ENCODE measurements around the gene MORF4L1.
A peak's percentile ranks its signal among the peaks of the same experiment; 100 is the strongest.

Gene MORF4L1

GRCh38 chr15:78910271-78910670 is 37.6 kb downstream of the MORF4L1 start:
- Histone ChIP-seq H3K27me3 (ENCODE audit: control insufficient read depth, insufficient read depth, low read length) (no peaks in the 10 kb centered on the region), H3K4me3 (ENCODE audit: low read length) (no peak overlapping the region), H3K36me3 (ENCODE audit: control insufficient read depth, insufficient read depth, low read length) (peaks cover 20% of the 10 kb centered on the region), H3K4me1 (ENCODE audit: control insufficient read depth, insufficient read depth, low read length) (peaks cover 16% of the 10 kb centered on the region), H3K27ac (ENCODE audit: low read depth, low read length) (no peak overlapping the region), H3K9ac (ENCODE audit: low read length) (no peak overlapping the region)

- Histone ChIP-seq H3K27ac (ENCODE audit: low read depth, low read length) (no peak overlapping the region), H3K4me3 (ENCODE audit: low read length) (no peak overlapping the region), H3K36me3 (ENCODE audit: control insufficient read depth, insufficient read depth, low read length) (peaks cover 14% of the 10 kb centered on the region), H3K4me1 (ENCODE audit: control insufficient read depth, insufficient read depth, low read length) (peaks cover 21% of the 10 kb centered on the region), H3K27me3 (ENCODE audit: control insufficient read depth, insufficient read depth, low read length) (no peaks in the 10 kb centered on the region), H3K9ac (ENCODE audit: low read length) (no peak overlapping the region)
These were observed 39.6 kb downstream of the MORF4L1 start for GRCh38 chr15:78912316-78912715.

GRCh38 chr15:78913012-78913411 is 40.3 kb downstream of the MORF4L1 start:
- H3K4me1 ChIP-seq (ENCODE audit: control insufficient read depth, insufficient read depth, low read length): peaks cover 21% of the 10 kb centered on the region
- H3K4me3 ChIP-seq (ENCODE audit: low read length): no peak overlapping the region
- H3K27ac ChIP-seq (ENCODE audit: low read depth, low read length): no peak overlapping the region
- no peak overlapping the region for H3K9ac ChIP-seq (ENCODE audit: low read length)
- H3K36me3 ChIP-seq (ENCODE audit: control insufficient read depth, insufficient read depth, low read length): peaks cover 11% of the 10 kb centered on the region
- no peaks in the 10 kb centered on the region for H3K27me3 ChIP-seq (ENCODE audit: control insufficient read depth, insufficient read depth, low read length)

GRCh38 chr15:78914027-78914764 is 41.5 kb downstream of the MORF4L1 start:
- peaks cover 10% of the 10 kb centered on the region for H3K36me3 ChIP-seq (ENCODE audit: control insufficient read depth, insufficient read depth, low read length)

GRCh38 chr15:78915341-78916087 is 42.8 kb downstream of the MORF4L1 start:
- Histone ChIP-seq H3K27ac (ENCODE audit: low read depth, low read length) (peak overlapping the region; percentile 53), H3K4me1 (ENCODE audit: control insufficient read depth, insufficient read depth, low read length) (peaks cover 21% of the 10 kb centered on the region), H3K9ac (ENCODE audit: low read length) (no peak overlapping the region)

More at GRCh38 chr15:78914027-78914764, 41.5 kb downstream of the MORF4L1 start:
- Histone ChIP-seq H3K4me3 (ENCODE audit: low read length) (no peak overlapping the region), H3K27me3 (ENCODE audit: control insufficient read depth, insufficient read depth, low read length) (no peaks in the 10 kb centered on the region), H3K4me1 (ENCODE audit: control insufficient read depth, insufficient read depth, low read length) (peaks cover 21% of the 10 kb centered on the region), H3K9ac (ENCODE audit: low read length) (no peak overlapping the region), H3K27ac (ENCODE audit: low read depth, low read length) (peak overlapping the region; percentile 71)

GRCh38 chr15:78916088-78916487 is 43.4 kb downstream of the MORF4L1 start:
- H3K4me1 ChIP-seq (ENCODE audit: control insufficient read depth, insufficient read depth, low read length): peaks cover 21% of the 10 kb centered on the region

More at GRCh38 chr15:78915341-78916087, 42.8 kb downstream of the MORF4L1 start:
- H3K4me3 ChIP-seq (ENCODE audit: low read length): no peak overlapping the region
- H3K27me3 ChIP-seq (ENCODE audit: control insufficient read depth, insufficient read depth, low read length): no peaks in the 10 kb centered on the region
- peaks cover 10% of the 10 kb centered on the region for H3K36me3 ChIP-seq (ENCODE audit: control insufficient read depth, insufficient read depth, low read length)

GRCh38 chr15:78917888-78918287 is 45.2 kb downstream of the MORF4L1 start:
- peaks cover 21% of the 10 kb centered on the region for H3K4me1 ChIP-seq (ENCODE audit: control insufficient read depth, insufficient read depth, low read length)
- no peak overlapping the region for H3K4me3 ChIP-seq (ENCODE audit: low read length)
- H3K36me3 ChIP-seq (ENCODE audit: control insufficient read depth, insufficient read depth, low read length): peaks cover 10% of the 10 kb centered on the region
- H3K27me3 ChIP-seq (ENCODE audit: control insufficient read depth, insufficient read depth, low read length): no peaks in the 10 kb centered on the region
- no peak overlapping the region for H3K9ac ChIP-seq (ENCODE audit: low read length)
- peak overlapping the region; percentile 31 for H3K27ac ChIP-seq (ENCODE audit: low read depth, low read length)

More at GRCh38 chr15:78916088-78916487, 43.4 kb downstream of the MORF4L1 start:
- Histone ChIP-seq H3K36me3 (ENCODE audit: control insufficient read depth, insufficient read depth, low read length) (peaks cover 11% of the 10 kb centered on the region), H3K4me3 (ENCODE audit: low read length) (no peak overlapping the region), H3K27me3 (ENCODE audit: control insufficient read depth, insufficient read depth, low read length) (no peaks in the 10 kb centered on the region), H3K27ac (ENCODE audit: low read depth, low read length) (peak overlapping the region; percentile 53), H3K9ac (ENCODE audit: low read length) (no peak overlapping the region)

GRCh38 chr15:78921517-78921916 is 48.8 kb downstream of the MORF4L1 start:
- Histone ChIP-seq H3K4me1 (ENCODE audit: control insufficient read depth, insufficient read depth, low read length) (peaks cover 5% of the 10 kb centered on the region), H3K27me3 (ENCODE audit: control insufficient read depth, insufficient read depth, low read length) (no peaks in the 10 kb centered on the region), H3K4me3 (ENCODE audit: low read length) (no peak overlapping the region), H3K9ac (ENCODE audit: low read length) (no peak overlapping the region), H3K27ac (ENCODE audit: low read depth, low read length) (no peak overlapping the region), H3K36me3 (ENCODE audit: control insufficient read depth, insufficient read depth, low read length) (peaks cover 25% of the 10 kb centered on the region)

- Histone ChIP-seq H3K27ac (ENCODE audit: low read depth, low read length) (no peak overlapping the region), H3K27me3 (ENCODE audit: control insufficient read depth, insufficient read depth, low read length) (no peaks in the 10 kb centered on the region), H3K4me1 (ENCODE audit: control insufficient read depth, insufficient read depth, low read length) (peaks cover 3% of the 10 kb centered on the region), H3K9ac (ENCODE audit: low read length) (no peak overlapping the region), H3K36me3 (ENCODE audit: control insufficient read depth, insufficient read depth, low read length) (peaks cover 26% of the 10 kb centered on the region), H3K4me3 (ENCODE audit: low read length) (no peak overlapping the region)
These were observed 49.2 kb downstream of the MORF4L1 start for GRCh38 chr15:78921940-78922339.

- Histone ChIP-seq H3K27me3 (ENCODE audit: control insufficient read depth, insufficient read depth, low read length) (no peaks in the 10 kb centered on the region), H3K36me3 (ENCODE audit: control insufficient read depth, insufficient read depth, low read length) (peaks cover 29% of the 10 kb centered on the region), H3K27ac (ENCODE audit: low read depth, low read length) (no peak overlapping the region), H3K9ac (ENCODE audit: low read length) (no peak overlapping the region), H3K4me1 (ENCODE audit: control insufficient read depth, insufficient read depth, low read length) (no peaks in the 10 kb centered on the region), H3K4me3 (ENCODE audit: low read length) (no peak overlapping the region)
These were observed 49.8 kb downstream of the MORF4L1 start for GRCh38 chr15:78922527-78922926.

- no peak overlapping the region for H3K9ac ChIP-seq (ENCODE audit: low read length)
- H3K4me3 ChIP-seq (ENCODE audit: low read length): no peak overlapping the region
- peaks cover 32% of the 10 kb centered on the region for H3K36me3 ChIP-seq (ENCODE audit: control insufficient read depth, insufficient read depth, low read length)
- no peaks in the 10 kb centered on the region for H3K4me1 ChIP-seq (ENCODE audit: control insufficient read depth, insufficient read depth, low read length)
- no peaks in the 10 kb centered on the region for H3K27me3 ChIP-seq (ENCODE audit: control insufficient read depth, insufficient read depth, low read length)
- H3K27ac ChIP-seq (ENCODE audit: low read depth, low read length): no peak overlapping the region
These were observed 50.3 kb downstream of the MORF4L1 start for GRCh38 chr15:78923015-78923414.

GRCh38 chr15:78923480-78924360 is 51.0 kb downstream of the MORF4L1 start:
- H3K36me3 ChIP-seq (ENCODE audit: control insufficient read depth, insufficient read depth, low read length): peaks cover 32% of the 10 kb centered on the region

More at GRCh38 chr15:78923480-78924360, 51.0 kb downstream of the MORF4L1 start:
- no peak overlapping the region for H3K9ac ChIP-seq (ENCODE audit: low read length)
- H3K27ac ChIP-seq (ENCODE audit: low read depth, low read length): no peak overlapping the region
- no peaks in the 10 kb centered on the region for H3K4me1 ChIP-seq (ENCODE audit: control insufficient read depth, insufficient read depth, low read length)
- no peaks in the 10 kb centered on the region for H3K27me3 ChIP-seq (ENCODE audit: control insufficient read depth, insufficient read depth, low read length)
- H3K4me3 ChIP-seq (ENCODE audit: low read length): no peak overlapping the region
